ENCODE data around the gene LIME1.

DNA sequence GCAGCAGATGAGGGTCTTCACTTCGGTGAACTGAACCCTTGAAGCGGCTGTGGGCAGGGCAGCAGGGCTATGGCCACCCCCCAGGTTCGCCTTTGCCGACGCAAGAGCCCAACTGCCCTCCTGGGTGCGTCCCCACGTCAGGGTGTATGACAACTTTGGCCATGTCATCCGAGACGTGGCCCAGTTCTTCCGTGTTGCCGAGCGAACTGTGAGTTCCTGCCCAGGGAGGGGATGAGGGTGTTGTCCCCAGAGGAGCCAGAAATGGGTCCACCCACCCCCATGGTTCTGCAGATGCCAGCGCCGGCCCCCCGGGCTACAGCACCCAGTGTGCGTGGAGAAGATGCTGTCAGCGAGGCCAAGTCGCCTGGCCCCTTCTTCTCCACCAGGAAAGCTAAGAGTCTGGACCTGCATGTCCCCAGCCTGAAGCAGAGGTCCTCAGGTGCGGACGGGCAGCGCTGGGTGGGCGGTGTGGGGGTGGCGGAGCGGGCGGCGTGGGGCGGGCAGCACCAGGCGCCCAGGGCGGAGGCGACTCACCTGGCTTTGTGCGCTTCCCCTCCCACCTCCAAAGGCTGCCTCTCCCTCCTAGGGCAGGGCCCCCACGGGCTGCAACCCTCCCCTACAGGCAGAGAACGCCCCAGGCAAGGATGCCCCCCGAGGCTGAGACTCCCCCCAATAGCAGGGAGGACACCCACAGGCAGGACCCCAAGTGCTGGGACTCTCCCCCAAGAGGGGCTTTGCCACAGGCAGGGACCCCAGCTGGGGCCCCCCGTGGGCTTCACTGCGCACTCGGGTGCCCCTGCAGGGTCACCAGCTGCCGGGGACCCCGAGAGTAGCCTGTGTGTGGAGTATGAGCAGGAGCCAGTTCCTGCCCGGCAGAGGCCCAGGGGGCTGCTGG is 46.2 kb upstream of the LIME1 start:
- TF ChIP-seq GATA2 (IDR thresholded peaks at IDR 0.05; ENCODE audit: low read depth, low read length) = no peak
- TF ChIP-seq GATA3 (IDR thresholded peaks at IDR 0.05; ENCODE audit: low read depth, low read length) = no peak

All from SH-SY5Y (cell line).